IPS-15b (cell line): ENCODE measurements around the gene DDX19B.
A peak's percentile ranks its signal among the peaks of the same experiment; 100 is the strongest.
"Not testable (repeated sequence)": the region's sequence is repeated elsewhere in the genome, so short reads cannot be mapped to it uniquely, and the experiment has no call there.

Experiments
- H3K27me3 ChIP-seq: one replicate; pipeline ENCODE4 v1.6.1; 2013; ENCODE audit warnings: low read length; ENCODE audit not compliant: control insufficient read depth, insufficient read depth
- H3K36me3 ChIP-seq: one replicate; pipeline ENCODE4 v1.6.1; 2013; ENCODE audit warnings: low read length; ENCODE audit not compliant: control insufficient read depth, insufficient read depth
- H3K4me1 ChIP-seq: one replicate; pipeline ENCODE4 v1.6.1; 2013; ENCODE audit warnings: mild to moderate bottlenecking, low read length; ENCODE audit not compliant: control insufficient read depth, insufficient read depth
- H3K4me3 ChIP-seq: one replicate; pipeline ENCODE4 v1.5.1; 2013; ENCODE audit warnings: low read depth, low read length
- H3K9ac ChIP-seq: one replicate; pipeline ENCODE4 v1.6.1; 2013; ENCODE audit warnings: low read depth, mild to moderate bottlenecking, low read length
- H3K9me3 ChIP-seq: one replicate; pipeline ENCODE4 v1.6.1; 2013; ENCODE audit warnings: mild to moderate bottlenecking, low read length; ENCODE audit not compliant: control insufficient read depth, insufficient read depth

The DDX19B gene

DNA sequence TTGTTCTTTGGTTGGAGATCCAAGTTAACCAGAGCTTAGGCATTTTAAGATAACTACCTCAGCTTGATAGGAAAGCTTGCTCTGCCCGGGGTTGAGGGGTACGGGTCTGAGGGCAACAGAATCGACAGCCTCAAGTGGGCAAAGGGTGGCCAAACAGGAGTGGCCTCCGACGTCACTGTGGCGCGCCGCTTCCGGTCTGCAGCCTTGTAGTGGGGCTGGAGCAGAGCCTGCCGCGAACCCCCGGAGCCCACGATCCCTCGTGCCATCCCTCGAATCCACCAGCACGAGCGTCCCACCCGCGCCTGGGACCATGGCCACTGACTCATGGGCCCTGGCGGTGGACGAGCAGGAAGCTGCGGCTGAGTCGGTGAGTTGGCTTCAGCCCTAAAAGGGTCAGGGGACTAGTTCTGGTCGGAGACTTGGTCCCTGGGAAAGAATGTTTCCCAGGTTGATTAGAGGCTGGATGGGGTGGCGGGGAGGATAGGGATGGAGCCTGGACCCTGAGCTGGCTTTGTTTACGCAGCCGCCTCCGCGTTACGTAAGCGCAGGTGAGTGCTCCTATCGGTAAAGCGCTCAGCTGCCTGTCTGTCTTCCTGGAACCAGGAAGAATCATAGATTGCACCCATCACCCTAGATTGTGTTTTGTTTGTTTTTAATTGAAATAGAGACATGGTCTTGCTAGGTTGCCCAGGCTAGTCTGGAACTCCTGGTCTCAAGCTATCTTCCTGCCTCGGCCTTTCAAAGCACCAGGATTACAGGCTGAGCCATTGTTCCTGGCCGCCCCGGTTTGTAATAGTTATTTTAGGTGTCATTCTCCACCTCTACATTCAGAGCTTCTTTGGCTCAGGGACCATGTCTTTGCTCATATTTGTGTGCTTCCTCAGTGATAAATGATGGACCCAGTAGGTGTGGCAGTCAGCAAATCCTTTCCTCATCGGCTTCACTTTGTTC, at the start of gene DDX19B:
Gene DDX19B (plus strand): TSS at position 199 of the 951 bp plus-strand sequence. CDS start 112 bp downstream, at position 311.
- H3K4me3 ChIP-seq, result peak within 1 kb of the TSS; percentile 94
- H3K36me3 ChIP-seq, result no peaks in the 10 kb centered on the region
- H3K27me3 ChIP-seq, result no peaks in the 10 kb centered on the region
- H3K9ac ChIP-seq, result peak within 1 kb of the TSS; percentile 87
- H3K9me3 ChIP-seq, result no peaks in the 10 kb centered on the region
- H3K4me1 ChIP-seq, result peaks cover 3% of the 10 kb centered on the region

DNA sequence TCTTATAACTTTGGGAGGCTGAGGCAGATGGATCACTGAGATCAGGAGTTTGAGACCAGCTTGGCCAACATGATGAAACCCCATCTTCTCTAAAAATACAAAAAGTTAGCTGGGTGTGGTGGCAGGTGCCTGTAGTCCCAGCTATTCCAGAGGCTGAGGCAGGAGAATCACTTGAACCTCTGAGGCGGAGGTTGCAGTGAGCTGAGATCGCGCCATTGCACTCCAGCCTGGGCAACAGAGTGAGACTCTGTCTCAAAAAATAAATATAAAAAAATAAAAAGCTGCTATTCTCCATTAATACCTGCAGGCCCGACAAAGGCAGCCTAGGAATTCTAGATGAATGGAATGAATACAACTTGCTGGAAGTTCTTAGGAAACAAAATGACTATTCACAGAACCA, 49.3 kb upstream of the DDX19B start:
- not testable (repeated sequence) for H3K27me3 ChIP-seq, H3K9ac ChIP-seq, H3K4me1 ChIP-seq, H3K4me3 ChIP-seq, H3K9me3 ChIP-seq
- peaks cover 24% of the 10 kb centered on the region for H3K36me3 ChIP-seq

DNA sequence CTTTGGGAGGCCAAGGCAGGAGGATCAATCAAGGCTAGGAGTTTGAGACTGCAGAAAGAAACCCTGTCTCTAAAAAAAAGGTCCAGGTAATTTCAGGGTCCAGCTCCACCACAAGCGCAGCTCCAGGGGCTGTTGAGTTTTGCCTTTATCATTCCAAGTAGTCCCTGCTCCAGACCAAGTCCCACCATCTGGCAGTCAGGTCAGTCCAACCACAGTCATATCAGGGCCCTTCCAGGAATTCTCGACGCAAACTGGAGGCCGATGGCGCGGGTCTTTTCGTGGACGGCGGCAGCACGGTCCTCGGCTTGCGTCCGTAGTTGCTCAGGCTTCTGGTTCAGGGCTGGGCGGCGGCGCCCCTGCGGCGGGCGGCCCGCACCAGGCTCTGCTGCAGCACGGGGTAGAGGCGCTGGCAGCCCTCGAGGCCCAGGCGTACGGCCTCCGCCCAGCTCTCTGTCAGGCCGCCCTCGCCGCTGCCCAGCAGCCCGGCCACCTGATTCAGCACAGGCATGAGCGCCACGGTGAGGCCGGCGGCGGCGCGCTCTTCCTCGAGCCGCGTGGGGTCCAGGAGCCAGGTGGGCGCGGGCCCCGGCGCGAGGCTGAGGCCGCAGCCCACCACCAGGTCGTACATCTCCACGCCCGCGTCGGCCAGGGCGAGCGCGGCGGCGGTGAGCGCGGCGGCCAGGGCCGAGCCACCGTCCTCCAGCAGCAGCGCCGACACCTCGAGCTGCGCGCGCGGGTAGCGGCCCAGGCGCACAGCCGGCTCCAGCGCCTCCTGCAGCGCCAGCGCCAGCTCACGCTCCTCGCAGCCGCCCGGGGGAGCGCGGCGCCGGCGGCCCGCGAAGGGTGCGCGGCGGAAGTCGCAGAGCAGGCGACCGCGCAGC, 48.0 kb upstream of the DDX19B start:
- peaks cover 36% of the 10 kb centered on the region for H3K36me3 ChIP-seq
- H3K4me3 ChIP-seq, result peak overlapping the region; percentile 70
- peak overlapping the region; percentile 81 for H3K9ac ChIP-seq
- H3K9me3 ChIP-seq, result no peaks in the 10 kb centered on the region
- H3K27me3 ChIP-seq, result no peaks in the 10 kb centered on the region
- H3K4me1 ChIP-seq, result no peaks in the 10 kb centered on the region

DNA sequence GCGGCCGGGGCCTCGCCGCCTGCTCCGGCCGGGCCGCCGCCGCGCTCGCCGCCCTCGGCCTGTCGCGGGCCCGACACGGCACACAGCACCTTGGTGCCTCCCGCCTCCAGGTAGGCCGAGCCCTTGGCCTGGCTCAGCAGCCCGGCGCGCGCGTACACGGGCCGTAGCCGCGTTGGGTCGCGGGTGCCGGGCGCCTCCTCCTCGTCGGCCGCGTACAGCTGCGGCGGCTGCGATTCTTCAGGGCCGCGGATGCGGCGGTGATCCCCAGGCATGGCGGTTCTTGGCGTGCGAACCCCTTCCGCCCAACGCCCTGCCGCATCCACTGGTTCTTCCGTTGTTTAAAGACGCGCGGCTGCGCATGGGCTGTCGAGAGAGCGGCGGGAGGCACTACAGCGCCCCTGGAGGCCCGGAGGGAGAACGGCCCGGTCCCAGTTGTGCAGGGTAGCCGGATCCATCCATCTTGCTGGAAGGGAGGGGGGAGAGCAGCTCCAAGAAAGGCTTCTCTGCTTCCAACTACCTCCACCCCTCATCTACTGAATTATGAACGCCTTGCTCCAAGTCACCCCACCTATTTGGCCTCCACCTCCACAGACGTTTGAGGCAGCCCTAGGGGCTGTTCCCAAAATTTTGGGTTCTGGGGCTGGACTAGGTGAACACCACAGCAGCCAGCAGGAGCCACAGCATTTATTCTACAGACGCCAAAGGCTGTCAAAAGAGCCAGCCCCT, 47.2 kb upstream of the DDX19B start, which contains the start of gene EXOSC6:
Gene EXOSC6 (minus strand): TSS at position 312 of the 726 bp plus-strand sequence. CDS start 40 bp downstream, at position 272.
- peak within 1 kb of the TSS; percentile 70 for H3K4me3 ChIP-seq
- H3K4me1 ChIP-seq, result no peaks in the 10 kb centered on the region
- peaks cover 44% of the 10 kb centered on the region for H3K36me3 ChIP-seq

DNA sequence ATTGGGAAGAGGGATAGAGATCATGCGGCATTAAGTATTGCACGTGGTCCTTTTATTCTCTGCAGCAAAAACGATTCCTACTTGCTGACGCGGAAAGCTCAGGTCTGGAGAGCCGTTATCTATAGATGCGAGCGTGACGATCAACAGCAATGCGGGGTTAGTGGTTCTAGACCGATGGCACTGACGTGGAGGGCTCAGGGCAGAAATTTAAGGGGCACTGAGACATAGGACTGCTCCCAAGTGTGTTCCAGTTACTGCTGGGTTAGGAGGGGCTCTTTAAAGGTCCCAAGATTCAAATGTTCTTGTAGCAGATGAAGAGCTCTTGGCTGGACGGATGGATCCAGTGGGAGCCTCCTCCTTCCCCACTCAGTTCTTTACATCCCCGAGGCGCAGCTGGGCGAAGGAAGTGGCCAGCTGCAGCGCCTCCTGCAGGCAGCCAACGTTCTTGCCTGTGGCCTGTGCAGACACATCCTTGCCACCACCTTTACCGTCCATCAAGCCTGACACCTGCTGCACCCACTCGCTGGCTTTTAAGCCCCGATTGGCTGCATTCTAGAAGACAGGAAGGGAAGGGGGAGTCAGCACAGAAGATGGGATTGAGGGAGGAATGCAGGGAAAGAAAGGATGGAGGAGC, 46.5 kb upstream of the DDX19B start:
- Histone ChIP-seq H3K27me3 (no peaks in the 10 kb centered on the region), H3K9ac (no peak overlapping the region), H3K4me1 (no peaks in the 10 kb centered on the region), H3K9me3 (no peaks in the 10 kb centered on the region), H3K36me3 (peaks cover 49% of the 10 kb centered on the region), H3K4me3 (no peak overlapping the region)

More for the DNA sequence above, 47.2 kb upstream of the DDX19B start, which contains the start of gene EXOSC6:
- Histone ChIP-seq H3K9ac (peak within 1 kb of the TSS; percentile 81), H3K27me3 (no peaks in the 10 kb centered on the region), H3K9me3 (no peaks in the 10 kb centered on the region)

DNA sequence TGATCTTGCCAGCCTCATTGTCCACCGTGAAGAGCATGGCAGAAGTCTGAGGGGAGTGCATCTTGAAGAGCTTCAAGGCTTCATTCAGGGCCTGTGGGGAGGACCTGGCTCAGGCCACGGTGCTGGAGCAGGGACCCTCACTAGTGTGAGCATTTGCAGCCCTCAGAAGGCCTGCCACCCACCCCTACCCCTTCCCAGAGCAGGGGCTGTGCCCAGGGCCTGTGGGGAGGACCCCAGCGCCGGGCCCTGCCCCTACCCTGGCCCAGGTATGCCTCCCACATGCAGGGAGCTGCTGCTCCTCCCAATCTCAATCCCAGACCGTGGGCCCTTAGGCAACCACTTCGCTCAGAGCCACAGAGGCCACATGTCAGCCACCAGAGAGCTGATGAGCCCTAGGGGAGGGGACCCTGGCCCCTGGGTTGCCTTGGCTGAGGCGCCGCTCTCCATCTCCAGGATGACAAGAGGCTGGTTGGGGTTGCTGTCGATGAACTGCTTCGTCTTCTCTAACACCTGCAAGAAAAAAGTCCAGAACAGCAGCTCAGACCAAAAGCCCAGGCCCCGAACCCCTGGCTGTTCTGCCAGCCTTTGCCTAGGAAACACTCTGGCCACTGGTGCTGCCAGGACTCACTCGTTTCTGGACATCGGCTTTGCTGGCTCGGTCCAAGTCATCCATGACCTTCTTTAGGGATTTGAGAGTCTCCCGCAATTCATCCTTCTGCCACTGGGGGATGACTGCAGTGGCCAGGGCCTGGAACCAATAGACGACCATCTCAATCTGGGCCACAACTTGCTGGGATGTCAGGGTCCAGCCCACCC, 45.5 kb upstream of the DDX19B start:
- Histone ChIP-seq H3K4me3 (no peak overlapping the region), H3K9ac (no peak overlapping the region), H3K4me1 (no peaks in the 10 kb centered on the region), H3K36me3 (peaks cover 59% of the 10 kb centered on the region), H3K9me3 (no peaks in the 10 kb centered on the region), H3K27me3 (no peaks in the 10 kb centered on the region)

DNA sequence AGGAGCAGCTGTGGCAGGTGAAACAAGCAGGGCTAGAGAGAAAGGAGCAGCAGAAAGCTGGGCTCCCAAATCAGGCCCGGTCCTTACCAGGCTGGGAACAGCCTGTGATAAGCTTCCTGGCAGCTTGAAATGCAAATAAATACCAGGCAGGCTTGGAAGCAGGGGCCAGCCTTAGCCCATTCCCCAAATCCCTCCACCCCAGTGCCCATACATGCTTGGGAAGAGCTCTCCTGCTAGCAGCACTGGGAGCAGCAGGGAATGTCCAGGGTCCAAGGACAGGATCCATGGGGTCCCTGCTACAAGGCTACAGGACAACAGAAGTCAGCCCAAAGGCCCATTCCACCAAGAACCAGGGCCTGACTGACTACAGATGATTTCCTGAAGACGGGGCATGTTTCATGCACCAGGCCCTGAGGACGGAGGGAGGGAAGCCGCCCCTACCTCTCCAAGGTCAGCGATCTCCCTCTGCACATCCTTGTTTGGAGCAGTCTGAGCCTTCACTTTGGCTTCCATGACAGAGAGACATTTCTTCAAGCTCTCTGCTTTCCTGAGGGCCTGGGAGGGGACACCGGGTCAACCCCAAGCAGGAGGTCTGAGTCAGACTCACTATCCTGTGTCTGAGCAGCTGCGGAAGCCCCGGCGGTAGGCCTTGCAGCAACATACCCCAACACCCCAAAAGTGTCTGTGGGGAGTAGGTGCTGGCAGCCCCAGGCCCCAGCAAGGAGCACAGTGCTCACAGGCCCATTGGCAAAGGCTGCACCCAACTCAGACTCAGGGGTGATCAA, 44.6 kb upstream of the DDX19B start:
- no peak overlapping the region for H3K9ac ChIP-seq
- no peaks in the 10 kb centered on the region for H3K27me3 ChIP-seq
- peaks cover 67% of the 10 kb centered on the region for H3K36me3 ChIP-seq
- H3K9me3 ChIP-seq, result no peaks in the 10 kb centered on the region
- no peaks in the 10 kb centered on the region for H3K4me1 ChIP-seq
- no peak overlapping the region for H3K4me3 ChIP-seq

DNA sequence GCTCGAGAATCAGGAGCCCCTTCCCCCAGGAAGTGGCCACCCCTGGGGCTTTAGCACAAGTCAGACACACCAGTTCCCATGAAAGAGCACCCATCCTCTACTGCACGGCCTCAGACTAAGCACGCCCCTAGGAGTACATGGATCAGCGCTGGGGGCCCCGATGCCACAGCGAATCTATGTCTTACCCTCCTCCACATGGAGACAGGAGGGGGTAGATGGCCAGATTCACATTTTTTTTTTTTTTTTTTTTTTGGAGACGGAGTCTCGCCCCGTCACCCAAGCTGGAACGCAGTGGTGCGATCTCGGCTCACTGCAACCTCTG, 44.1 kb upstream of the DDX19B start:
- Histone ChIP-seq H3K9ac (no peak overlapping the region), H3K27me3 (no peaks in the 10 kb centered on the region), H3K36me3 (peaks cover 70% of the 10 kb centered on the region), H3K4me1 (no peaks in the 10 kb centered on the region), H3K9me3 (no peaks in the 10 kb centered on the region), H3K4me3 (no peak overlapping the region)

DNA sequence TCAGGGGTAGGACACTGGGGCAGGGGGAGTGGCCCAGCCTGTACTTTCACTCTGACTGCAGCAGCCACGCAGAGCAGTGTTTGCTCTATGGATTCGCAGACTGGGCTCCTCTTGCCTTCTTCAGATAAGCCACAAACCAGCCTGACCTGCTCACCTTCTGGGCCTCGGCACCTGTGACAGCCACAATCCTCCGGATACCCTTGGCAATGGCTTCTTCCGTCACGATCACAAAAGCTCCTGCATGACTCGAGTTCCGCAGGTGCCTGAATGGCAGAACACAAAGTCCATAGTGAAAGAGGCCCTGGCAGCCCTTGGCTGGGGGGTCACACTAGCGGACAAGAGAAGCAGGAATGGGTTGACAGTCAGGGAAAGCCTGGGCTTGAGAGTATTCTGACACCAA, 43.4 kb upstream of the DDX19B start:
- peaks cover 77% of the 10 kb centered on the region for H3K36me3 ChIP-seq
- no peak overlapping the region for H3K9ac ChIP-seq
- H3K27me3 ChIP-seq, result no peaks in the 10 kb centered on the region
- no peak overlapping the region for H3K4me3 ChIP-seq
- H3K4me1 ChIP-seq, result no peaks in the 10 kb centered on the region
- H3K9me3 ChIP-seq, result no peaks in the 10 kb centered on the region

DNA sequence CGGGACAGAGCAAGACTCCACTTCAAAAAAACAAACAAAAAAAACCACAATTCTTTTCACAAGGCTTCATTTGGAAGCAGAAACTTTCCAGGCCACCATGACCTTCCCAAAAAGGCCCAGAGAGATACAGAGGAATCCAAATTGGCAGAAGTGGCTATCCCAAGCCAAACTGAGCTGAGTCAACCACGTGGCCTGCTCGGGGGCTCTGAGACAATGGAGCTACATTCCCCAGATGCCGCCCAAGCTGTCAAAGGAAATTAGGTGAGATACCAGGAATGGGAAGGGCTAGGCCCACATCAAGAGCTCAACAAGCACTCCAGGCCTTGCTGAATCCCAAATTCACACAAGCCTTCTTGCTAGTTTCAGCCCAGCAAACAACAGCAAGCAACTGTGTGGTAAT, 41.6 kb upstream of the DDX19B start:
- Histone ChIP-seq H3K4me3 (no peak overlapping the region), H3K9me3 (no peaks in the 10 kb centered on the region), H3K27me3 (no peaks in the 10 kb centered on the region), H3K9ac (no peak overlapping the region), H3K36me3 (peaks cover 91% of the 10 kb centered on the region), H3K4me1 (no peaks in the 10 kb centered on the region)
